GM04504 (cell line): ENCODE measurements around the gene GPALPP1.
"Not testable (repeated sequence)": the region's sequence is repeated elsewhere in the genome, so short reads cannot be mapped to it uniquely, and the experiment has no call there.

Experiments
- DNase-seq: peaks from one replicate; pipeline ENCODE4 v3.0.0-alpha.2; 2012; ENCODE audit warnings: low read depth

The GPALPP1 gene, protein sequence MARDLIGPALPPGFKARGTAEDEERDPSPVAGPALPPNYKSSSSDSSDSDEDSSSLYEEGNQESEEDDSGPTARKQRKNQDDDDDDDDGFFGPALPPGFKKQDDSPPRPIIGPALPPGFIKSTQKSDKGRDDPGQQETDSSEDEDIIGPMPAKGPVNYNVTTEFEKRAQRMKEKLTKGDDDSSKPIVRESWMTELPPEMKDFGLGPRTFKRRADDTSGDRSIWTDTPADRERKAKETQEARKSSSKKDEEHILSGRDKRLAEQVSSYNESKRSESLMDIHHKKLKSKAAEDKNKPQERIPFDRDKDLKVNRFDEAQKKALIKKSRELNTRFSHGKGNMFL

GRCh38 chr13:44989071-44989889 lies at the start of gene GPALPP1, which contains the start of gene NUFIP1:
Gene GPALPP1 (plus strand): TSS chr13:44989538. CDS start chr13:44989655, 117 bp downstream.
Gene NUFIP1 (minus strand): TSS chr13:44989471. CDS start chr13:44989436, 35 bp downstream.
- peak; percentile 84 for DNase-seq

- DNase-seq, result not testable (repeated sequence)
Observed at GRCh38 chr13:44943411-44943810, 45.9 kb upstream of the GPALPP1 start.

DNA sequence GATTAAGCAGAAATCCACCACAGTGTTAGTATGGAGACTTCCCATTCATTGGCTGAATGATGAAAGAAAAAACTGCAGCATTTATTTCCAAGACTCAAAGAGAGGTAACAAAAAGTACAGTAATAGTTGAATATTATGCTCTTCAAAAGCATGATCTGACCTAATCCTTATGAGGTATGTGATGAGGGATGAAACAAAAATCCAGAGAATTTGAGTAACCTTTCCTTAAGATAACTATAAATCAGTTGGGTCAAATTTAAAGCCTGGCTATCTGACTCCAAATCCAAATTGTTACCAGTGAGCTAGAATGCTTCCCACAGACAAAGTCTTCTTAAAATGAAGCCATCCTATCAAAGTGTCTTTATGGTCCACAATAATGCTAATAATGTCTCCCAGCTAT lies 38.2 kb upstream of the GPALPP1 start:
- no peak for DNase-seq

DNA sequence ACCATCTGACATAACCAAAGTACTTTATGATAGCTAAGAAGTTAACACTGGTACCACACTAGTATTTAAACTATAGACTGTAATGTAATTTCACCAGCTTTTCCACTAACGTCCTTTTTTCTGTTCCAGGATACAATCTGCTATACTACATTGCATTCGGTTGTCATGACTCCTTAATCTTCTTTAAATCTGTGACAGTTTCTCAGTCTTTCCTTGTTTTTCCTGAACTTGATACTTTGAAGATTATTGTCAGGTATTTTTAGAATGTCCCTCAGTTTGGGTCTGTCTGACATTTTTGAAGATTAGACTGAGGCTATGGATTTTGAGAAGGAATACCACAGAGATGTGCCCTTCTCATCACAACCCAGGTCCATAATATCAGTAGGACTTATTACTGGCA lies 36.7 kb upstream of the GPALPP1 start:
- no peak for DNase-seq

- DNase-seq, result no peak
Observed at GRCh38 chr13:44954224-44954623, 35.1 kb upstream of the GPALPP1 start.

- no peak for DNase-seq
Observed at GRCh38 chr13:44955406-44955805, 33.9 kb upstream of the GPALPP1 start.

GRCh38 chr13:44961997-44962396 lies 27.3 kb upstream of the GPALPP1 start:
- DNase-seq, result no peak

DNA sequence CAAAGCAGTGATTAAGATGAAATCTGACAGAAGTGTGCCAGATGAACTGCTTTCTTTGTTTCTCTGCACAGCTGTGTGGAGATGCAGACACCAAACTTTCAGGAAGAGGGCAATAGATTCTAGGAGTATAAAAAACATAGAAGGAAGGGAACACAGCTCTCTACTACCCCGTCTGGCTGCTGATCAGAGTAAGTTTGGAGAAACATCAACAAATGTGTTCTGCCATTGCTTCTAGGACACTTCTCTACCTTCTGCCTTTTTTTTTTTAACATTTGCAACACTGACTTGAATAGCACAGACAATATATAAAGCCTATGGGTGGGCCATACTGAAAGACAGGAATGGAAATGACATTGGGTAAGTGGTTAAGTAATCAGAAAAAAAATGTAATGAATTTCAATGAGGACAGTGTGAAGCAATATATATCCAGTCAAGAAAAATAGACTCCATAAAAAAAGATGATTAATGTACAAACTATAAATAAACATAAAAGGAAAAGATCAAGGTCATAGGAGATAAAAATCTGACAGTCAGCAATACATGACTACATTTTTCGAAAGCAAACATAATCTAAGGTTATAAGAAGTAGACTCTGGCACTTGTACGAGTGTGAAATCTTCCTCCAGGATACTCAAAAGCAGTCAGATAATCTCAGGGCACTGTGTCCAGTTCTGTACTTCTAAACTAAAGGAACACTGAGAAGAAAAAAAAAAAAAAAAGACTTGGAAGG lies 21.5 kb upstream of the GPALPP1 start:
- no peak for DNase-seq

DNA sequence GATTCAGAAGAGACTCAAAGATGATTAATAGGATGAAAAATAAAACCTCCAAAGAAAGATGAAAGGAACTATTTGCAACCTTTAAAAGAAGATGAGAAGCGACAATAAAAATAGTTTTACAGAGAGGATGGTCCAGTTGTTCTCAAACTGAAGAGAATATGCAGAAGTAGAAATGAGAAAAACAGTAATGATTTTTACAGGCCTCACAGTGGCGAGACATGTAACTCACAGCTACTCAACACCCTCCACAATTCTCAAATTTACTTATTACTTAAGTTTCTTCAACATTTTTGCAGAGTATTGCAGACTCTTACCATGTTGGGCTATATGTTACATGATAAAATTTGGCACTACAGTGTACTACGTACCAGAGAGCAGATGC lies 20.9 kb upstream of the GPALPP1 start:
- DNase-seq, result no peak

GRCh38 chr13:44969551-44970484 lies 19.5 kb upstream of the GPALPP1 start:
- peak; percentile 38 for DNase-seq

DNA sequence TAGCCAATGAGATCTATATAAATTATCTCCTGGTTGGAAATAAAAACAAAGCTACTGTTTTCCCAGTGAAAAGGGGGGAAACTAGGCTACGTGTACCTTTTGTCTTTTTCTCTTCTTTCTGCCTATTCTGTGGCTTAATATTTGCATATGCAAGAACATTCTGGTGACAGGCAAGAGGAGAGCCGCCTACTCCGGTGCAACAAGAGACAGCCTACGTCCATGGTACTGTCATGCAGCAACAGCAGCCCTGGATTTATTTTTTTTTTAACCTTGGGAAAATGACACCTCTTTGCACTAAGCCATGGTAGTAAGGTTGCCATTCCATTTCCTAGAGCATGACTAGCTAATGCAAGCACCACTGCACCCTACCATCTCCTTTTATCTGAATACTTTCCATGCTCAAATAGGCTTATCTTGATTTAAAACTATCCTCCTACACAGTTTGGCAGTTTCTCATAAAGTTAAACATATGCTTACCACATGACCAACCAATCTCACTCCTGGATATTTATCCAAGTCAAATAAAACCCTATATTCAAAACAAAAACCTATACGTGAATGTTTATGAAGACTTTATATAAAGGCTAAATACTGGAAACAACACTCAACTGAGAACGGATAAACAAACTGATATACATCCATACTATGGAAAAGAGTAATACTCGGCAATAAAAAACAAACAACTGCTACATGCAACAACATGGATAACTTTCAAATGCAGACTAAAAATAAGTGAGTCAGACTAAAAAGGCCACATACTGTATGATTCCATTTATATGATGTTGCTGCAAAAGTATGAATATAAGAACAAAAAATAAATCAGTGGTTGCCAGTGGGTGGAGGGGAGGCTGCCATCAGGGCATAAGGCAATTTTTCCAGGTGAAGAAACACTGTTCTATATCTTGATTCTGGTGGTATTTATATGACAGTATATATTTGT lies 17.4 kb upstream of the GPALPP1 start:
- DNase-seq, result no peak

DNA sequence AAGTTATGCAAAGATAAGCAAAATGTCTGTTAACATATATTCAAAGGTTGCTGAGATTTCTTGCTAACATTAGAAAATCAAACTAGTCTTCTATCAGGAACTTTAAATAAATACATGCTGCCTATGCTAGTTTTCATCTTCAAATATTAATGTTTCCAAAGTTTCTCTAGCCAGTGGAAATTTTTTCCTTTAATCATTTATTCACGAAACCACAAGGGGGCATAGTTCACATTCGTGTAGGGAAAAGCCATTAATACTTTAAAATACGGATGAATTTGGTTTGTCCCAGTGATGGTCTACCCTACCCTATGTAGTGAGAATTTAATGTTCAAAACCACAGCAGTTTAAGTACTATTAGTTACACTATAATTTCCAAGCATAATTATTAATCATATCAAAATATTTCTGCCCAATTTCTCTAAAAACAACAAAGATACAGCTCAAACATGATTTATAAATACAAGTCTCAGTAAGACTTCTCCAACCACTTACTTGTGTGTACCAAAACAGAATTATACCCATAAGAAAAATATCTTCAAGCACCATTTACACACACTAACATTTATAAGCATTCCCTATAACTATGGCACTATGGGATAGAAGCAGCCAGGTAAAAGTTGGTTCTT lies 16.3 kb upstream of the GPALPP1 start:
- DNase-seq, result no peak

DNA sequence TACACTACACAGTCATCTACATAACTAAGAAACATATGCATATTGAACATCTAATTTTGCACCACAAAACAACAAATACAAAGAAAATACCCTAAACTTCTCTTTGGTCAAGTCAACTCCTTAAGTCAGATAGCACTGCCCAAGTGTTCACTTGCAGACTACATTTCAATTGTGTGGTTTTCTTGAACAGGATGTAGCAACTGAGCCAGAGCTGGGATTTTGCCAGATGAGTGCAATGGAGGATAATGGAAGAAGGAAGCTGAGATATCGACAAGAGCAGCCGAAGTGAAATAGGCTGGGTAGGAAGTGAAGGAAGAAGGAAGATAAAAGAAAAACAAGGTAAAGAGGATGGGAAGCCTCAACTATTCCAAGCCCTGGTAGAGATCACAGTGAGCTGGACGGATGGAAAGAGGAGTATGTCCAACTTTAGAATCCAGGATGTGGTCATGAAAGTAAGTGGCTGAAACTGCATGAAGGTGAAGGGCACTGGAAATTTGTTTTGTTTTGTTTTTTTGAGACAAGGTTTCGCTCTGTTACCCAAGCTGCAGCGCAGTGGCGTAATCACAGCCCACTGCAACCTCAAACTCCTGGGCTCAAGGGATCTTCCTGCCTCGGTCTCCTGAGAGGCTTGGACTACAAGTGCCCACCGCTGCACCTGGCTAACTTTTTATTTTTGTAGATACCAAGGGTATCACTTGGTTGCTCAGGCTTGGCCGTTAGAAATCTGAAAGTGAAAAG lies 15.1 kb upstream of the GPALPP1 start:
- peak; percentile 28 for DNase-seq

DNA sequence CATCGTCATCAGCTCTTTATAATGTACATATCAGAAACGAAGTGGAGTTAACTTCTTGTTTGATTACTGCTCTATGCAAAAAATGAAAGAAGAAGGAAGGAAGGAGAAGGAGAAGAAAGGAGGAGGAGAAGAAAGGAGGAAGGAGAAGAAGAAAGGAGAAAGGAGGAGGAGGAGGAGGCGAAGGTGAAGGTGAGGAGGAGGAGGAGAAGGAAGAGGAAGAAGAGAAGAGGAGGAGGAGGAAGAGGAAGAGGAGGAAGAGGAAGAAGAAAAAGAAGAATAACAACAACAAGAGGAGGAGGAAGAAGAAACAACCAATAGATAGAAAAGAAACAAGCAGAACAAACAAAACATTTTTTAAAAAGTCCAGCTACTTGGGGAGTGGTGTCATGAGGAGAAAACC lies 13.1 kb upstream of the GPALPP1 start:
- DNase-seq, result no peak

DNA sequence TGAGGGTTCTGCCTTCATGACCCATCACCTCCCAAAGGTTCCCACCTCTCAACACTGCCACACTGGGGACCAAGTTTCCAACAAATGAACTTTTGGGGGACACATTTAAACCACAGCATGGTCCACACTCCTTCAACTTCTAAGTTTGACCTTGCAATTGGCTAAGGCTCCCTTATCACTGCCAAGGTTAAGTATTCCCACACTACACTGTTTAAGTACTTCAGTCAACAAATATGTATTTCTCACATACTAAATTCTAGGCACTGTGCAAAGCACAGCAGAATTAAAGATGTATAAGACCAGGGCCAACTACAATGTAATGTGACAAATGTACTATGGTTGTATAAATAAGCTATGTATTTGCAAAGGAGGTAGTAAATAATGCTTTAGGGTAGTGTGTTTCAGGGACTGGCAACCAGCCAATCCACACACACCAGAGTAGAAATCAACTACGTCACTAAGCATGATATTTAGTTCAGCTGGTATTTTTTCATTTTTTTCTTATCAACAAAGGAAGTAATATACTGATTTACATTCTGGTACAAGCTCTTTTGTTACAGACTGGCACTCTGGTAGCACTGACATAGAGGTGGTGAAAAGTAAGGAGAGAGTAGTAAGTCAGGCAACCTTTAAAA lies 12.3 kb upstream of the GPALPP1 start:
- DNase-seq, result no peak

DNA sequence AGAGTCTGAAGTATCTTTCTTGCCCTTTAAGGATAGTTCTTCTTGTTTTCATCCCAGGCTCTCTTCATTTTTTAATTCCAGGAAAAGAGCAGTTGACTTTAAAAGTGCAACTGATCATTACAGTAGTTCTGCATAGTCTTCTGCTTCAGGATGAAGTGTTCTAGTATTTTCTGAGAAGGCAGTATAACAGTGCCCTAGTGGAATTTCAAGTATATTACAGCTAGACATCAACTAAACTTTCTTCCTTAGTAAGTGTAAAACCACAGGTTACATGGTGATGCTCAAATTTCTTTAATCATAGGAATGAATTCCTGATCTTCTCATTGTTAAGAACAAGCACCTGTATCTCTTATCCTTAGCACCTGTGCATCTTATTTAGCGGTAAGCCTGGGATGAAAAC lies 11.0 kb upstream of the GPALPP1 start:
- no peak for DNase-seq

GRCh38 chr13:44989941-44990340 lies 603 bp downstream of the GPALPP1 start:
- no peak for DNase-seq

DNA sequence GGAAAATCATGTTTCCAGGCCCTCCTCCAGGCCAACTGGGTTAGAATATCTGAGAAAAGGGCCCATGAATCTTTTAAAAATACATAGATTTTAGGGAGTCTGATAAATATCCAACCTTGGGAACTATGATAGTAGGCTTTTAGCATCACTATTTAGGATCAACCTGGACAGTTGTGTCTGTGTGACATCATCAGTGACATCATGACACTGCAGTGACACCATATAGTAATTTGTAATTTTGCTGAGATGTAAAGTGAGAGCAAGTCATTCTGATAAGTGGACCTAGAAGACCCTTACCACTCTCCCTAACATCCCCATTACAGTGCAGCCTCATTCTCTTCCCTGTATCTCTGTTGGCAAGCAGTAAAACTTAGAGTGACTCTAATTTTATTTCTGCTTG lies 14.1 kb downstream of the GPALPP1 start:
- DNase-seq, result no peak

DNA sequence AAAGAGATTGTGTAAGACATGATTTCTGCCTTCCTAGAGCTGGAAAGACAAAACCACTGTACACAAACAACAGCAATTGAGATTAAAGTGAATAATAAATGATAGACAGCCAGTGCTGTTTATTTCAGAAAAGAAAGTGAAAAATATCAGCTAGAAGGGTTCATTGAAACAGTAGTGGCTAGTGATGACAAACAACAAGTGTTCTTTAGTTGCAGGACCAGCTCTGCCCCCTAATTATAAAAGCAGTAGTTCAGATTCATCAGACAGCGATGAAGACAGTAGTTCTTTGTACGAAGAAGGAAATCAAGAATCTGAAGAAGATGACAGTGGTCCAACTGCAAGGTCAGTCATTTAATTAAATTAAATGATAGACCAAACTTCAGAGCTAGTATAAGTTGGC lies 14.8 kb downstream of the GPALPP1 start:
- DNase-seq, result no peak
